ENCODE data around the gene CLCN3.
"Not testable (repeated sequence)": the region's sequence is repeated elsewhere in the genome, so short reads cannot be mapped to it uniquely, and the experiment has no call there.

CLCN3 gene

DNA sequence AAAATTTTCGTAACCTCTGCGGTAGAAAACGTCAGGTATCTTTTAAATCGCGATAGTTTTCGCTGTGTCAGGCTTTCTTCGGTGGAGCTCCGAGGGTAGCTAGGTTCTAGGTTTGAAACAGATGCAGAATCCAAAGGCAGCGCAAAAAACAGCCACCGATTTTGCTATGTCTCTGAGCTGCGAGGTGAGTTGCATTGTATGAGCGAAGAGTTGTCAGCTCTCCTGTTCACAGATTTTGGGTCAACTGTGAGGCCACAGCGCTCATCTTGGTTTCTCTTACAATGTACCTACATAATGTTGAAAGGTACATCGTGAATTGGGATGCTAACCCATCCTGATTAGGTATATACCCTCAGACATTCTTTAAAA, 486 bp downstream of the CLCN3 start:
- TF ChIP-seq, protein P1, sequence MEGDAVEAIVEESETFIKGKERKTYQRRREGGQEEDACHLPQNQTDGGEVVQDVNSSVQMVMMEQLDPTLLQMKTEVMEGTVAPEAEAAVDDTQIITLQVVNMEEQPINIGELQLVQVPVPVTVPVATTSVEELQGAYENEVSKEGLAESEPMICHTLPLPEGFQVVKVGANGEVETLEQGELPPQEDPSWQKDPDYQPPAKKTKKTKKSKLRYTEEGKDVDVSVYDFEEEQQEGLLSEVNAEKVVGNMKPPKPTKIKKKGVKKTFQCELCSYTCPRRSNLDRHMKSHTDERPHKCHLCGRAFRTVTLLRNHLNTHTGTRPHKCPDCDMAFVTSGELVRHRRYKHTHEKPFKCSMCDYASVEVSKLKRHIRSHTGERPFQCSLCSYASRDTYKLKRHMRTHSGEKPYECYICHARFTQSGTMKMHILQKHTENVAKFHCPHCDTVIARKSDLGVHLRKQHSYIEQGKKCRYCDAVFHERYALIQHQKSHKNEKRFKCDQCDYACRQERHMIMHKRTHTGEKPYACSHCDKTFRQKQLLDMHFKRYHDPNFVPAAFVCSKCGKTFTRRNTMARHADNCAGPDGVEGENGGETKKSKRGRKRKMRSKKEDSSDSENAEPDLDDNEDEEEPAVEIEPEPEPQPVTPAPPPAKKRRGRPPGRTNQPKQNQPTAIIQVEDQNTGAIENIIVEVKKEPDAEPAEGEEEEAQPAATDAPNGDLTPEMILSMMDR (IDR thresholded peaks at IDR 0.05; ENCODE audit: insufficient read depth, low read length, poor library complexity, severe bottlenecking), result no peak
- no peak for TF ChIP-seq EZH2phosphoT487 (conservative IDR thresholded peaks at IDR 0.05; ENCODE audit: low read length)
- peak overlapping the region; percentile 52 for H2AFZ ChIP-seq (ENCODE audit: low read depth, low read length, severe bottlenecking)
- peaks cover 55% of the 10 kb centered on the region for H3K79me2 ChIP-seq (ENCODE audit: insufficient read depth, low read length)
- no peaks in the 10 kb centered on the region for H4K20me1 ChIP-seq (ENCODE audit: low read depth, low read length)
- H3K9me3 ChIP-seq (ENCODE audit: insufficient read depth, low read length), result no peaks in the 10 kb centered on the region
- H3K27me3 ChIP-seq (ENCODE audit: low read length), result no peaks in the 10 kb centered on the region
- H3K36me3 ChIP-seq (ENCODE audit: low read length), result 0 out of 2 replicates have a peak, but pooled peaks cover 6% of the 10 kb centered on the region
- H3K9me2 ChIP-seq (replicated peaks; ENCODE audit: insufficient read depth, low read length), result no peaks in the 10 kb centered on the region
- peak overlapping the region; percentile 95 for H3K4me3 ChIP-seq (ENCODE audit: insufficient read depth, low read length, poor library complexity, severe bottlenecking)
- H3K4me2 ChIP-seq (ENCODE audit: low read depth, low read length, poor library complexity, severe bottlenecking), result peak overlapping the region; percentile 100
- H3K9ac ChIP-seq (ENCODE audit: low read length), result peak overlapping the region; percentile 81
- H3K27ac ChIP-seq (ENCODE audit: low read depth, low read length), result peak overlapping the region; percentile 77
- peaks cover 23% of the 10 kb centered on the region for H3F3A ChIP-seq (ENCODE audit: insufficient read depth)

DNA sequence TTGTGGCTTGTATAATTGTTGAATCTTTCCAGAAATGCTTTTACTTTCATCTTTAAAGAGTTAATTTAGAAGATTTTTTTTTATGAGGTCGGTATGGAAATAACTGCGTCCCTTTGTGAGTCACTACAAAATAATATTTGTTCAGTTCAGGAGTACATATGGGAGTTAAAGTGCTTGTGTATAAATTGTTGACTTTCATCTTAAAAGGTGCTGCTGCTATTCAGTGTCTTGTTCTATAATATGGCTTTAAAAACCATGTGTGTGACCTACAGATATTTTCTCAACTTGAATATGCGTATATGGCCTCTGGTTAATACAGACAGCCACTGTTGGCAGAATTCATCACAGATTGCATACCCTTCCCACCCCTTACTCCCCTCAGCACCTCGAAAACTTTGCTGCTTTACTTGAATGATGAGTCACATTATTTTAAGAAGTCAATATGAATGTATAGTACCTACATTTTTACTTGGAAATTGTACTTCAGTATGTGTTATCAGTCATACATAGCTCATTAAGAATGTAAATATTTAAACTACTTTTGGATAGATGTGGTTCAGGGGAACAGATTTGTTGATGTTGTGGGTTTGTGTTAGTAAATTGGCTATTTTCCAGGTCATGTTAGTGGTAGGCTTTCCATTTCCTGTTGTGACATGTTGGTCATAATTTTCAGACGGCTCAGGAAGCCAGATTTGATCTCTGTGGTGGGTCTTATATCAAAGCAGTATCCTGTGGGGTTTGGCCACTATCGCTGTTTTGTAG, 1.5 kb downstream of the CLCN3 start:
- Histone ChIP-seq H3K9me3 (ENCODE audit: insufficient read depth, low read length) (no peaks in the 10 kb centered on the region), H4K20me1 (ENCODE audit: low read depth, low read length) (0 out of 2 replicates have a peak, but pooled peaks cover under 1% of the 10 kb centered on the region), H3K27me3 (ENCODE audit: low read length) (no peaks in the 10 kb centered on the region), H3K9ac (ENCODE audit: low read length) (peak overlapping the region; percentile 81), H2AFZ (ENCODE audit: low read depth, low read length, severe bottlenecking) (no peak overlapping the region), H3K4me3 (ENCODE audit: insufficient read depth, low read length, poor library complexity, severe bottlenecking) (peak overlapping the region; percentile 95), H3K79me2 (ENCODE audit: insufficient read depth, low read length) (peaks cover 65% of the 10 kb centered on the region), H3F3A (ENCODE audit: insufficient read depth) (peaks cover 23% of the 10 kb centered on the region), H3K36me3 (ENCODE audit: low read length) (0 out of 2 replicates have a peak, but pooled peaks cover 6% of the 10 kb centered on the region), H3K4me2 (ENCODE audit: low read depth, low read length, poor library complexity, severe bottlenecking) (peak overlapping the region; percentile 100), H3K27ac (ENCODE audit: low read depth, low read length) (peak overlapping the region; percentile 77), H3K9me2 (replicated peaks; ENCODE audit: insufficient read depth, low read length) (no peaks in the 10 kb centered on the region)
- TF ChIP-seq, protein P1 (IDR thresholded peaks at IDR 0.05; ENCODE audit: insufficient read depth, low read length, poor library complexity, severe bottlenecking), result no peak
- no peak for TF ChIP-seq EZH2phosphoT487 (conservative IDR thresholded peaks at IDR 0.05; ENCODE audit: low read length)

DNA sequence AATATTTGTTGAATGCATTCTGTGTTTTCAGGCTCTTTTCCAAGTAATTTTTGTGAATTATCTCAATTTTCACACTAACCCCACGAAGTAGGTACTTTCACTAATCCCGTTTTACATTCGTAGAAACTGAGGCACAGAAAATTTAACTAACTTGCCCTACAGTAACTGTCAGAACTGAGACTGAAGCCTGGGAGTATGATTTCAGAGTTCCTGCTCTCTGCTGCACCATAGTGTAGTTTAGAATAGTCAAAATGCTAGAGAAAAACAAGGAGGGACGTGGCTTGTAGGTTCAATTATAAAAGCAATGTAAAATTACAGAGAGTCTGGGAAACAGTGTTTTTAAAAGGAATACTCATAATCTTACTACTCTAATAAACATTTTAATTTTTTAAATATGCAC, 2.2 kb downstream of the CLCN3 start:
- Histone ChIP-seq H3K4me2 (ENCODE audit: low read depth, low read length, poor library complexity, severe bottlenecking) (peak overlapping the region; percentile 100), H3F3A (ENCODE audit: insufficient read depth) (peaks cover 23% of the 10 kb centered on the region), H3K4me3 (ENCODE audit: insufficient read depth, low read length, poor library complexity, severe bottlenecking) (peak overlapping the region; percentile 95), H3K27me3 (ENCODE audit: low read length) (no peaks in the 10 kb centered on the region), H3K9me2 (replicated peaks; ENCODE audit: insufficient read depth, low read length) (no peaks in the 10 kb centered on the region), H3K27ac (ENCODE audit: low read depth, low read length) (peak overlapping the region; percentile 77), H2AFZ (ENCODE audit: low read depth, low read length, severe bottlenecking) (no peak overlapping the region), H3K36me3 (ENCODE audit: low read length) (0 out of 2 replicates have a peak, but pooled peaks cover 6% of the 10 kb centered on the region), H3K9me3 (ENCODE audit: insufficient read depth, low read length) (no peaks in the 10 kb centered on the region), H3K9ac (ENCODE audit: low read length) (peak overlapping the region; percentile 81), H3K79me2 (ENCODE audit: insufficient read depth, low read length) (peaks cover 72% of the 10 kb centered on the region), H4K20me1 (ENCODE audit: low read depth, low read length) (0 out of 2 replicates have a peak, but pooled peaks cover 5% of the 10 kb centered on the region)
- TF ChIP-seq, protein P1 (IDR thresholded peaks at IDR 0.05; ENCODE audit: insufficient read depth, low read length, poor library complexity, severe bottlenecking), result no peak
- no peak for TF ChIP-seq EZH2phosphoT487 (conservative IDR thresholded peaks at IDR 0.05; ENCODE audit: low read length)

DNA sequence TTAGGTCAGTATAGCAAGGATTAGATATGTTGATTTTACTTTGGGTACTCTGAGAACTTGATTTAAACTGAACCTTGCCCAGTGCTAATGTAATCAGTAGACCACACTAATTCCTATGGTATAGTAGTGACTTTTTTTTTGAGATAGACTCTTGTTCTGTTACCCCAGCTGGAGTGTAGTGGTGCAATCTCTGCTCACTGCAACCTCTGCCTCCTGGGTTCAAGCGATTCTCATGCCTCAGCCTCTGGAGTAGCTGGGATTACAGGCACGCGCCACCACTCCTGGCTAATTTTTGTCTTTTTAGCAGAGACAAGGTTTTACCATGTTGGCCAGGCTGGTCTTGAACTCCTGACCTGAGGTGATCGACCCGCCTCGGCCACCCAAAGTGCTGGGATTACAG, 3.6 kb downstream of the CLCN3 start:
- H3K9me3 ChIP-seq (ENCODE audit: insufficient read depth, low read length); H3K9me2 ChIP-seq (replicated peaks; ENCODE audit: insufficient read depth, low read length); H3K36me3 ChIP-seq (ENCODE audit: low read length); H3K27me3 ChIP-seq (ENCODE audit: low read length); H3K4me3 ChIP-seq (ENCODE audit: insufficient read depth, low read length, poor library complexity, severe bottlenecking); H3K9ac ChIP-seq (ENCODE audit: low read length); H2AFZ ChIP-seq (ENCODE audit: low read depth, low read length, severe bottlenecking); H3K27ac ChIP-seq (ENCODE audit: low read depth, low read length); H4K20me1 ChIP-seq (ENCODE audit: low read depth, low read length): not testable (repeated sequence)
- H3F3A ChIP-seq (ENCODE audit: insufficient read depth), result peaks cover 23% of the 10 kb centered on the region
- peak overlapping the region; percentile 100 for H3K4me2 ChIP-seq (ENCODE audit: low read depth, low read length, poor library complexity, severe bottlenecking)
- peaks cover 86% of the 10 kb centered on the region for H3K79me2 ChIP-seq (ENCODE audit: insufficient read depth, low read length)
